HepG2 (cell line): Measurements from ENCODE around the gene ANKRD27. TPM values are rescaled to one million over a fixed set of nuclear protein-coding genes. Genes with fewer than 3 reads are reported as not detected.

Experiments used
- CENPBD1 ChIP-seq: sonication (generic); formaldehyde crosslinking; IDR thresholded peaks from 2 replicates; pipeline ENCODE4 v1.8.0; 2022; ENCODE audit warnings: missing genetic modification reagents, low read depth, mild to moderate bottlenecking, borderline replicate concordance
- DMAP1 ChIP-seq: IDR thresholded peaks from 2 replicates; pipeline ENCODE4 v1.6.1; 2016
- HMGA1 ChIP-seq: sonication (generic); formaldehyde crosslinking; conservative IDR thresholded peaks from 2 replicates; pipeline ENCODE4 v1.4.0; 2020; ENCODE audit warnings: missing genetic modification reagents
- KLF15 ChIP-seq: sonication (generic); formaldehyde crosslinking; IDR thresholded peaks from 2 replicates; pipeline ENCODE4 v1.8.1; 2023; ENCODE audit warnings: borderline replicate concordance, mild to moderate bottlenecking, inconsistent platforms, missing genetic modification reagents, mixed read lengths
- KLF9 ChIP-seq: IDR thresholded peaks from 2 replicates; pipeline ENCODE4 v1.6.1; 2016; ENCODE audit warnings: low read depth
- MXD4 ChIP-seq: IDR thresholded peaks from 2 replicates; pipeline ENCODE4 v1.6.1; 2016; ENCODE audit warnings: mild to moderate bottlenecking, missing biosample characterization, missing genetic modification reagents
- RARG ChIP-seq: sonication (generic); formaldehyde crosslinking; IDR thresholded peaks from 2 replicates; pipeline ENCODE4 v1.4.0; 2020; ENCODE audit warnings: low read depth, mild to moderate bottlenecking, missing genetic modification reagents
- SMAD3 ChIP-seq: sonication (generic); formaldehyde crosslinking; IDR thresholded peaks from 2 replicates; pipeline ENCODE4 v1.4.0; 2020; ENCODE audit warnings: missing genetic modification reagents
- SMYD3 ChIP-seq: sonication (generic); formaldehyde crosslinking; IDR thresholded peaks from 2 replicates; pipeline ENCODE4 v1.8.1; 2023; ENCODE audit warnings: mild to moderate bottlenecking, missing genetic modification reagents
- ZFP1 ChIP-seq: IDR thresholded peaks from 2 replicates; pipeline ENCODE4 v1.6.1; 2016
- ZNF362 ChIP-seq: sonication (generic); formaldehyde crosslinking; IDR thresholded peaks from 2 replicates; pipeline ENCODE4 v1.4.0; 2020; ENCODE audit warnings: missing genetic modification reagents, mild to moderate bottlenecking, borderline replicate concordance
- ZNF512 ChIP-seq: sonication (generic); formaldehyde crosslinking; IDR thresholded peaks from 2 replicates; pipeline ENCODE4 v1.4.0; 2020; ENCODE audit warnings: mild to moderate bottlenecking, missing genetic modification reagents
- ZSCAN29 ChIP-seq: sonication (generic); formaldehyde crosslinking; conservative IDR thresholded peaks from 2 replicates; pipeline ENCODE4 v1.4.0; 2020; ENCODE audit warnings: mild to moderate bottlenecking, missing genetic modification reagents
- polyA plus RNA-seq, 8 experiments: library from polyadenylated mRNA; depleted of rRNA in 3 of 8; stranded (reverse) in 7 of 8; unstranded in 1 of 8; fragments of >200 nt; fragmentation: Illumina TruSeq in 4 of 8; extraction: Trizol in 4 of 8; gene quantifications; 2 replicates each; pipeline versions ENCODE4 v1.2.1 to v1.2.3, GENCODE V29; 2011 to 2016; ENCODE audit warnings: low read depth in 4 of 8, missing spikeins in 1 of 8, mixed read lengths in 1 of 8; ENCODE audit not compliant: insufficient read depth in 1 of 8
- total RNA-seq, 5 experiments: library from RNA; depleted of rRNA; stranded (reverse); fragments of >200 nt; fragmentation: Illumina TruSeq; extraction: Trizol; gene quantifications; 2 replicates each; pipeline ENCODE4 v1.2.3, GENCODE V29; 2016; ENCODE audit warnings: low read depth in 1 of 5
- TF ChIP-seq, protein P1 (sequence below): sonication (generic); formaldehyde crosslinking; IDR thresholded peaks from 2 replicates; pipeline ENCODE4 v1.8.0; 2022; ENCODE audit warnings: mild to moderate bottlenecking, missing genetic modification reagents, moderate library complexity
- TF ChIP-seq, protein P2 (sequence below): IDR thresholded peaks from 2 replicates; pipeline ENCODE4 v1.6.1; 2012; ENCODE audit warnings: low read length, improper control_type of control experiment
- TF ChIP-seq, protein P3 (sequence below): sonication (generic); formaldehyde crosslinking; IDR thresholded peaks from 2 replicates; pipeline ENCODE4 v1.8.1; 2022; ENCODE audit warnings: mild to moderate bottlenecking, missing genetic modification reagents
- TF ChIP-seq, protein P4 (sequence below): sonication (generic); formaldehyde crosslinking; IDR thresholded peaks from 2 replicates; pipeline ENCODE4 v1.4.0; 2020; ENCODE audit warnings: missing genetic modification reagents, mild to moderate bottlenecking, borderline replicate concordance

ANKRD27 gene
- total and polyA plus RNA-seq, 2 of the 13 experiments (the other 11 are each of a cell fraction or from before 2014, with no cell fraction given) = 22.2 to 23.7 TPM

DNA sequence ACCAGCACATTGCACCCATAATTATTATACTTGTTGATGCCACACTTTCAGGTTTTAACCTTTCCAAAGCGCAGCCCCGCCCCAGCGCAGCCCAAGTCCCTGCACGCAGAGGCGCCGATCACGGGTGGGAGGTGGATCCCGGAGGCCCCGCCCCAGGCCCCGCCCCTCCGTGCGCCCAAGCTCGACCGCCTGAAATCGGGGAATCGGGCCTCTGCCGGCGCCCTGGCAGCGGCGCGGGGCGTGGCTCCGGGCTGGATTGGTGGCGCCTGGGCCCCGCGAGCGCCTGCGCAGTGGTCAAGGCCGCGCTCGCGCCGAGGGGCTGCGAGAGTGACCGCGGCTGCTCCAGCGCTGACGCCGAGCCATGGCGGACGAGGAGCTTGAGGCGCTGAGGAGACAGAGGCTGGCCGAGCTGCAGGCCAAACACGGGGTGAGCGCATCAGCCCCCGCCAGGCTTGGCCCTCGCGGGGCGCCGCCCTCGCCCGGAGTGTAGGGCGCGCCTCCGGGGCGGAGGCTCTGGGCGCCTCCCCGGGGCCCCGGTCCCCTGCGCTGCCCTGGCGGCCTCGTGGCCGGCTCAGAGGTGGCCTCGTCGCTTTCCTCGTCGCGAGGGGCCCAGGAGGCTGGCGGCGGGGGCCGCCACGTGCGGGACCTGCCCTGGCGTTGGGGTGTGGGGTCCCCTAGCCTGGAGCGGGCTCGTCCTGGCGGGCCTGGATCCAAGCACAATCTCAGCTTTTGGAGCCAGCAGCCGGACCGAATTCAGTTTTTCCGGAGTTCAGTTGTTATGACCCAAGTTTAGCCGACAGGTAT lies 93.9 kb downstream of the ANKRD27 start, which contains the start of gene PDCD5 (continued):
- peak; percentile 90 for TF ChIP-seq MXD4 (CRISPR knock-in tag)
- TF ChIP-seq, protein P1, sequence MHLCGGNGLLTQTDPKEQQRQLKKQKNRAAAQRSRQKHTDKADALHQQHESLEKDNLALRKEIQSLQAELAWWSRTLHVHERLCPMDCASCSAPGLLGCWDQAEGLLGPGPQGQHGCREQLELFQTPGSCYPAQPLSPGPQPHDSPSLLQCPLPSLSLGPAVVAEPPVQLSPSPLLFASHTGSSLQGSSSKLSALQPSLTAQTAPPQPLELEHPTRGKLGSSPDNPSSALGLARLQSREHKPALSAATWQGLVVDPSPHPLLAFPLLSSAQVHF (CRISPR knock-in tag) = no peak
- no peak for TF ChIP-seq ZFP1 (CRISPR knock-in tag)
- TF ChIP-seq CENPBD1 (CRISPR knock-in tag) = no peak
- TF ChIP-seq, protein P2, sequence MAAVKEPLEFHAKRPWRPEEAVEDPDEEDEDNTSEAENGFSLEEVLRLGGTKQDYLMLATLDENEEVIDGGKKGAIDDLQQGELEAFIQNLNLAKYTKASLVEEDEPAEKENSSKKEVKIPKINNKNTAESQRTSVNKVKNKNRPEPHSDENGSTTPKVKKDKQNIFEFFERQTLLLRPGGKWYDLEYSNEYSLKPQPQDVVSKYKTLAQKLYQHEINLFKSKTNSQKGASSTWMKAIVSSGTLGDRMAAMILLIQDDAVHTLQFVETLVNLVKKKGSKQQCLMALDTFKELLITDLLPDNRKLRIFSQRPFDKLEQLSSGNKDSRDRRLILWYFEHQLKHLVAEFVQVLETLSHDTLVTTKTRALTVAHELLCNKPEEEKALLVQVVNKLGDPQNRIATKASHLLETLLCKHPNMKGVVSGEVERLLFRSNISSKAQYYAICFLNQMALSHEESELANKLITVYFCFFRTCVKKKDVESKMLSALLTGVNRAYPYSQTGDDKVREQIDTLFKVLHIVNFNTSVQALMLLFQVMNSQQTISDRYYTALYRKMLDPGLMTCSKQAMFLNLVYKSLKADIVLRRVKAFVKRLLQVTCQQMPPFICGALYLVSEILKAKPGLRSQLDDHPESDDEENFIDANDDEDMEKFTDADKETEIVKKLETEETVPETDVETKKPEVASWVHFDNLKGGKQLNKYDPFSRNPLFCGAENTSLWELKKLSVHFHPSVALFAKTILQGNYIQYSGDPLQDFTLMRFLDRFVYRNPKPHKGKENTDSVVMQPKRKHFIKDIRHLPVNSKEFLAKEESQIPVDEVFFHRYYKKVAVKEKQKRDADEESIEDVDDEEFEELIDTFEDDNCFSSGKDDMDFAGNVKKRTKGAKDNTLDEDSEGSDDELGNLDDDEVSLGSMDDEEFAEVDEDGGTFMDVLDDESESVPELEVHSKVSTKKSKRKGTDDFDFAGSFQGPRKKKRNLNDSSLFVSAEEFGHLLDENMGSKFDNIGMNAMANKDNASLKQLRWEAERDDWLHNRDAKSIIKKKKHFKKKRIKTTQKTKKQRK = no peak
- TF ChIP-seq, protein P3, sequence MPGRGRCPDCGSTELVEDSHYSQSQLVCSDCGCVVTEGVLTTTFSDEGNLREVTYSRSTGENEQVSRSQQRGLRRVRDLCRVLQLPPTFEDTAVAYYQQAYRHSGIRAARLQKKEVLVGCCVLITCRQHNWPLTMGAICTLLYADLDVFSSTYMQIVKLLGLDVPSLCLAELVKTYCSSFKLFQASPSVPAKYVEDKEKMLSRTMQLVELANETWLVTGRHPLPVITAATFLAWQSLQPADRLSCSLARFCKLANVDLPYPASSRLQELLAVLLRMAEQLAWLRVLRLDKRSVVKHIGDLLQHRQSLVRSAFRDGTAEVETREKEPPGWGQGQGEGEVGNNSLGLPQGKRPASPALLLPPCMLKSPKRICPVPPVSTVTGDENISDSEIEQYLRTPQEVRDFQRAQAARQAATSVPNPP (CRISPR knock-in tag) = peak; percentile 65; the same call in 1 of the 2 replicates
- TF ChIP-seq ZNF362 = 0 out of 2 replicates have a peak, but pooled peaks have one; percentile 12
- TF ChIP-seq, protein P4, sequence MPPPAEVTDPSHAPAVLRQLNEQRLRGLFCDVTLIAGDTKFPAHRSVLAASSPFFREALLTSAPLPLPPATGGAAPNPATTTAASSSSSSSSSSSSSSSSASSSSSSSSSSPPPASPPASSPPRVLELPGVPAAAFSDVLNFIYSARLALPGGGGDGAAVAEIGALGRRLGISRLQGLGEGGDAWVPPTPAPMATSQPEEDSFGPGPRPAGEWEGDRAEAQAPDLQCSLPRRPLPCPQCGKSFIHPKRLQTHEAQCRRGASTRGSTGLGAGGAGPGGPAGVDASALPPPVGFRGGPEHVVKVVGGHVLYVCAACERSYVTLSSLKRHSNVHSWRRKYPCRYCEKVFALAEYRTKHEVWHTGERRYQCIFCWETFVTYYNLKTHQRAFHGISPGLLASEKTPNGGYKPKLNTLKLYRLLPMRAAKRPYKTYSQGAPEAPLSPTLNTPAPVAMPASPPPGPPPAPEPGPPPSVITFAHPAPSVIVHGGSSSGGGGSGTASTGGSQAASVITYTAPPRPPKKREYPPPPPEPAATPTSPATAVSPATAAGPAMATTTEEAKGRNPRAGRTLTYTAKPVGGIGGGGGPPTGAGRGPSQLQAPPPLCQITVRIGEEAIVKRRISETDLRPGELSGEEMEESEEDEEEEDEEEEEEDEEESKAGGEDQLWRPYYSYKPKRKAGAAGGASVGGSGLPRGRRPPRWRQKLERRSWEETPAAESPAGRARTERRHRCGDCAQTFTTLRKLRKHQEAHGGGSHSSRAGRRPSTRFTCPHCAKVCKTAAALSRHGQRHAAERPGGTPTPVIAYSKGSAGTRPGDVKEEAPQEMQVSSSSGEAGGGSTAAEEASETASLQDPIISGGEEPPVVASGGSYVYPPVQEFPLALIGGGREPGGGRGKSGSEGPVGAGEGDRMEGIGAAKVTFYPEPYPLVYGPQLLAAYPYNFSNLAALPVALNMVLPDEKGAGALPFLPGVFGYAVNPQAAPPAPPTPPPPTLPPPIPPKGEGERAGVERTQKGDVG (CRISPR knock-in tag) = no peak
- TF ChIP-seq ZNF512 (CRISPR knock-in tag) = no peak
- no peak for TF ChIP-seq SMYD3 (CRISPR knock-in tag)
- TF ChIP-seq SMAD3 (CRISPR knock-in tag) = no peak
- no peak for TF ChIP-seq HMGA1 (CRISPR knock-in tag)
- no peak for TF ChIP-seq RARG (CRISPR knock-in tag)
- no peak for TF ChIP-seq KLF15 (CRISPR knock-in tag)
- no peak for TF ChIP-seq KLF9
- no peak for TF ChIP-seq ZSCAN29
- peak; percentile 60 for TF ChIP-seq DMAP1 (CRISPR knock-in tag)
